SK-N-SH (cell line): ENCODE measurements around the gene LRP1. TPM values are rescaled to one million over a fixed set of nuclear protein-coding genes. Genes with fewer than 3 reads are reported as not detected.

Experiments used
- CTCF ChIA-PET: fragments of 300-600, 350-600 bp; formaldehyde crosslinking; extraction: SDS; loops from one replicate; lab custom pipeline; 2021; lab: Yijun Ruan, JAX
- POLR2A ChIA-PET: fragments of 350-600 bp; sonication (Branson Sonifier 250); formaldehyde crosslinking; extraction: SDS; loops from one replicate; lab custom pipeline; 2020; ENCODE audit warnings: antibody characterized with exemption, inconsistent platforms; lab: Yijun Ruan, JAX
- DNase-seq: peaks from one replicate; pipeline ENCODE4 v3.0.0; 2012
- H2AFZ ChIP-seq: fragments of 200-600 bp; sonication (generic); 2 replicates; pipeline ENCODE4 v1.8.1; 2016; ENCODE audit warnings: antibody characterized with exemption, mild to moderate bottlenecking, low read depth
- H3F3A ChIP-seq: fragments of 200-600 bp; sonication (generic); replicated peaks from 2 replicates; pipeline ENCODE3; 2016; ENCODE audit warnings: antibody characterized with exemption, mild to moderate bottlenecking; ENCODE audit not compliant: insufficient read depth
- H3K27ac ChIP-seq, 2 experiments: fragments of 200-500 bp in 1 of 2; fragments of 200-600 bp in 1 of 2; sonication (Bioruptor generic) in 1 of 2; sonication (generic), shearing (Covaris generic) in 1 of 2; 2 replicates each; pipeline versions ENCODE4 v1.5.1 to v1.6.1; 2014 to 2016; ENCODE audit warnings: low read depth in 2 of 2, inconsistent platforms in 1 of 2, low read length in 1 of 2, mild to moderate bottlenecking in 1 of 2, mixed read lengths in 1 of 2
- H3K27me3 ChIP-seq: fragments of 200-600 bp; sonication (generic), shearing (Covaris generic); 2 replicates; pipeline ENCODE4 v1.6.1; 2016; ENCODE audit warnings: mixed run types; ENCODE audit not compliant: insufficient read depth
- H3K36me3 ChIP-seq, 2 experiments: fragments of 200-500 bp in 1 of 2; fragments of 200-600 bp in 1 of 2; sonication (Bioruptor generic) in 1 of 2; sonication (generic) in 1 of 2; replicated peaks in 1 of 2; 2 replicates each; pipeline versions ENCODE3 to v1.5.1; 2014 to 2016; ENCODE audit warnings: low read length in 1 of 2, mild to moderate bottlenecking in 1 of 2; ENCODE audit not compliant: insufficient read depth in 2 of 2, control insufficient read depth in 1 of 2
- H3K4me1 ChIP-seq, 2 experiments: fragments of 200-500 bp in 1 of 2; fragments of 200-600 bp in 1 of 2; sonication (Bioruptor generic) in 1 of 2; sonication (generic), shearing (Covaris generic) in 1 of 2; 2 replicates each; pipeline versions ENCODE4 v1.5.1 to v1.6.1; 2014 to 2016; ENCODE audit warnings: low read depth in 1 of 2, low read length in 1 of 2, mixed run types in 1 of 2; ENCODE audit not compliant: insufficient read depth in 2 of 2, control insufficient read depth in 1 of 2
- H3K4me2 ChIP-seq: fragments of 200-600 bp; sonication (generic), shearing (Covaris generic); 2 replicates; pipeline ENCODE4 v1.6.1; 2017; ENCODE audit warnings: mixed run types
- H3K4me3 ChIP-seq, 2 experiments: fragments of 200-500 bp in 1 of 2; fragments of 200-600 bp in 1 of 2; sonication (Bioruptor generic) in 1 of 2; sonication (generic), shearing (Covaris generic) in 1 of 2; 2 replicates each; pipeline versions ENCODE4 v1.5.1 to v1.8.1; 2014 to 2016; ENCODE audit warnings: low read depth in 2 of 2, inconsistent platforms in 1 of 2, low read length in 1 of 2, mild to moderate bottlenecking in 1 of 2, mixed read lengths in 1 of 2, moderate library complexity in 1 of 2
- H3K79me2 ChIP-seq: fragments of 200-600 bp; sonication (generic); 2 replicates; pipeline ENCODE4 v1.8.1; 2017; ENCODE audit warnings: mild to moderate bottlenecking; ENCODE audit not compliant: insufficient read depth
- H3K9ac ChIP-seq: fragments of 200-600 bp; sonication (generic); 2 replicates; pipeline ENCODE4 v1.6.1; 2017; ENCODE audit warnings: mixed run types
- H3K9me2 ChIP-seq: fragments of 200-600 bp; sonication (generic); 2 replicates; pipeline ENCODE4 v1.6.1; 2017; ENCODE audit warnings: mixed run types
- H3K9me3 ChIP-seq: fragments of 200-600 bp; sonication (generic); 2 replicates; pipeline ENCODE4 v1.6.1; 2017; ENCODE audit warnings: mixed run types, mild to moderate bottlenecking, moderate library complexity
- H4K20me1 ChIP-seq: fragments of 200-600 bp; sonication (generic); 2 replicates; pipeline ENCODE4 v1.6.1; 2017; ENCODE audit warnings: mild to moderate bottlenecking, mixed run types; ENCODE audit not compliant: insufficient read depth
- EZH2phosphoT487 ChIP-seq: fragments of 200-600 bp; sonication (generic); IDR thresholded peaks from 2 replicates; pipeline ENCODE4 v1.6.1; 2017; ENCODE audit warnings: low read depth, mixed run types, mild to moderate bottlenecking, antibody characterized with exemption, moderate library complexity, borderline replicate concordance
- FOXJ3 ChIP-seq: sonication (generic); formaldehyde crosslinking; IDR thresholded peaks from 2 replicates; pipeline ENCODE4 v1.5.1; 2020; ENCODE audit warnings: mild to moderate bottlenecking, missing genetic modification reagents
- GABPA ChIP-seq: IDR thresholded peaks from 2 replicates; pipeline ENCODE4 v1.4.0; 2012; ENCODE audit warnings: low read depth, mild to moderate bottlenecking
- RAD21 ChIP-seq: IDR thresholded peaks from 2 replicates; pipeline ENCODE4 v1.6.1; 2012; ENCODE audit warnings: mild to moderate bottlenecking, low read length
- RFX5 ChIP-seq: IDR thresholded peaks from 2 replicates; pipeline ENCODE4 v1.6.1; 2012; ENCODE audit warnings: mild to moderate bottlenecking, improper control_type of control experiment, low read length
- SIN3A ChIP-seq: IDR thresholded peaks from 2 replicates; pipeline ENCODE4 v1.6.1; 2012; ENCODE audit warnings: low read depth, mild to moderate bottlenecking, low read length, moderate library complexity, borderline replicate concordance
- TAF1 ChIP-seq: IDR thresholded peaks from 2 replicates; pipeline ENCODE4 v1.6.1; 2012; ENCODE audit warnings: low read depth, mild to moderate bottlenecking, low read length, moderate library complexity, borderline replicate concordance
- TCF12 ChIP-seq: IDR thresholded peaks from 2 replicates; pipeline ENCODE4 v1.4.0; 2012
- YY1 ChIP-seq: IDR thresholded peaks from 2 replicates; pipeline ENCODE4 v1.4.0; 2012; ENCODE audit warnings: low read depth, mild to moderate bottlenecking
- WGBS: methylation state at CpG from one replicate; pipeline ENCODE4 v1.1.6; 2017; ENCODE audit warnings: low lambda C conversion rate; 5-methylcytosine and 5-hydroxymethylcytosine counted together
- polyA plus RNA-seq, 3 experiments: library from polyadenylated mRNA; depleted of rRNA; stranded (reverse); fragments of >200 nt; gene quantifications; 2 replicates each; pipeline ENCODE4 v1.2.3, GENCODE V29; 2012
- TF ChIP-seq, protein P1 (sequence below): IDR thresholded peaks from 2 replicates; pipeline ENCODE4 v1.4.0; 2012; ENCODE audit warnings: low read depth, borderline replicate concordance
- TF ChIP-seq, protein P2 (sequence below): IDR thresholded peaks from 2 replicates; pipeline ENCODE4 v1.4.0; 2012; ENCODE audit warnings: low read depth
- TF ChIP-seq, protein P3 (sequence below): fragments of 200-600 bp; sonication (generic); IDR thresholded peaks from 2 replicates; pipeline ENCODE4 v1.6.1; 2017; ENCODE audit warnings: antibody characterized with exemption, mild to moderate bottlenecking, moderate library complexity

Gene LRP1
- polyA plus RNA-seq, 1 of the 3 experiments (the other 2 are of a cell fraction), result 55.0 TPM

DNA sequence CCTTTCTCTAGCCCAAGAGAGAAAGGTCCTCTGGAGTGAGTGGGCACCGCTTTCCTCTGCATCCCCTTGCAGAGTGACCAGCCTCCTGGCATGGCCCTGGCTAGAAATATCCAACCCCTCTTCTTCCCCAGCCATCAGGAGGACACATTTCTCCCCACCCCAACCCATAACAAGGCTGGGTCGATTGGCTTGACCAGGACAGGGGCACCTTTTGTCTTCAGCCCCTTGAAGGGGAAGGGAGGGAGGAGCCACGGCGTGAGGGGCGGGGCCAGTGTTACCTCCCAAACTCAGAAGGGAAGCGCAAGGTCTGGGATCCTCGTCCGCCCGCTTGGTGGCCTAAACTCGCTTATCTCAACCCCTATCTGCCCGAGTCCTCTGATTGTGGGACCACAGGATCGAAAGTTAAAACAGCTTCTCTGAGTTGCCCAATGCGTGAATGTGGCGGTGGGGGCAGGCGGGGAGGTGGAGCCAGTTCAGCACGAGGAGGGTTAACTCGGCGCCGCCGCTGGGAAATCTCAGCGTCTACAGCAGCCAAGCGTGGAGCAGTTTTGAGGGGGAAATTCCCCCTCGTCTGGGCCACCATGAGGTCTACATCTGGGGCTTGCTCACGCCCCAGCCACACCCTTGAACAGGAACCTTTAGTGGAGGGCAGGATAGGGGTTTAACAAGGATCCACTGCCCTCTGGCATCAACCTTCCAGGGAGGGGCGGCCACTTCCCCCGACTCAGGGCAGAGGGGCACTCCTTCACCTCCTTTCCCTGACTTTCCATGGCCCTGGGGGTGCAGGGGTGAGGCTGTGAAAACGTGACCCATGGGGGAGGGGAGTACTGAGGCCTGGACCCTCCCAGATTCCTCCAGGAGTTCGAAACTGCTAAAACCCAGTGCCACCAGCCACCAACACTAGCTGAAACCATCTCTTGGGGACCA lies 17.9 kb upstream of the LRP1 start:
- no peaks in the 10 kb centered on the region for H3K79me2 ChIP-seq
- H3K9me2 ChIP-seq, result no peaks in the 10 kb centered on the region
- ChIA-PET POLR2A (no interaction called here), CTCF (interaction anchor here (0.6 to 5.0 kb wide), 23 partner anchors 12 to 353 kb away, joined by 3 to 240 read pairs (median 15); partner anchors contain the start of genes NAB2, NEMP1, TAC3 and ZBTB39)
- H3K9me3 ChIP-seq, result no peaks in the 10 kb centered on the region
- peak; percentile 15 for DNase-seq
- H3K27me3 ChIP-seq, result no peaks in the 10 kb centered on the region
- no peak overlapping the region for H3K4me3 ChIP-seq
- H3K4me1 ChIP-seq, result peaks cover 0 to 9% of the 10 kb centered on the region in 2 experiments; a peak in 2 of 4 replicates
- no peak for TF ChIP-seq GABPA
- TF ChIP-seq FOXJ3 (CRISPR knock-in tag), result no peak
- TF ChIP-seq RFX5, result no peak
- TF ChIP-seq TAF1, result no peak
- no peak for TF ChIP-seq TCF12
- TF ChIP-seq, protein P1, sequence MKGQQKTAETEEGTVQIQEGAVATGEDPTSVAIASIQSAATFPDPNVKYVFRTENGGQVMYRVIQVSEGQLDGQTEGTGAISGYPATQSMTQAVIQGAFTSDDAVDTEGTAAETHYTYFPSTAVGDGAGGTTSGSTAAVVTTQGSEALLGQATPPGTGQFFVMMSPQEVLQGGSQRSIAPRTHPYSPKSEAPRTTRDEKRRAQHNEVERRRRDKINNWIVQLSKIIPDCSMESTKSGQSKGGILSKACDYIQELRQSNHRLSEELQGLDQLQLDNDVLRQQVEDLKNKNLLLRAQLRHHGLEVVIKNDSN, result no peak
- TF ChIP-seq SIN3A, result no peak
- TF ChIP-seq, protein P2, sequence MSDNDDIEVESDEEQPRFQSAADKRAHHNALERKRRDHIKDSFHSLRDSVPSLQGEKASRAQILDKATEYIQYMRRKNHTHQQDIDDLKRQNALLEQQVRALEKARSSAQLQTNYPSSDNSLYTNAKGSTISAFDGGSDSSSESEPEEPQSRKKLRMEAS, result no peak
- 72% methylated on average over 20 of the region's 28 CpGs for WGBS
- H3K36me3 ChIP-seq, result no peaks in the 10 kb centered on the region
- no peak overlapping the region for H3K9ac ChIP-seq
- no peak overlapping the region for H3K4me2 ChIP-seq
- H3K27ac ChIP-seq, result no peak overlapping the region
- no peaks in the 10 kb centered on the region for H4K20me1 ChIP-seq
- H2AFZ ChIP-seq, result no peak overlapping the region
- no peaks in the 10 kb centered on the region for H3F3A ChIP-seq

DNA sequence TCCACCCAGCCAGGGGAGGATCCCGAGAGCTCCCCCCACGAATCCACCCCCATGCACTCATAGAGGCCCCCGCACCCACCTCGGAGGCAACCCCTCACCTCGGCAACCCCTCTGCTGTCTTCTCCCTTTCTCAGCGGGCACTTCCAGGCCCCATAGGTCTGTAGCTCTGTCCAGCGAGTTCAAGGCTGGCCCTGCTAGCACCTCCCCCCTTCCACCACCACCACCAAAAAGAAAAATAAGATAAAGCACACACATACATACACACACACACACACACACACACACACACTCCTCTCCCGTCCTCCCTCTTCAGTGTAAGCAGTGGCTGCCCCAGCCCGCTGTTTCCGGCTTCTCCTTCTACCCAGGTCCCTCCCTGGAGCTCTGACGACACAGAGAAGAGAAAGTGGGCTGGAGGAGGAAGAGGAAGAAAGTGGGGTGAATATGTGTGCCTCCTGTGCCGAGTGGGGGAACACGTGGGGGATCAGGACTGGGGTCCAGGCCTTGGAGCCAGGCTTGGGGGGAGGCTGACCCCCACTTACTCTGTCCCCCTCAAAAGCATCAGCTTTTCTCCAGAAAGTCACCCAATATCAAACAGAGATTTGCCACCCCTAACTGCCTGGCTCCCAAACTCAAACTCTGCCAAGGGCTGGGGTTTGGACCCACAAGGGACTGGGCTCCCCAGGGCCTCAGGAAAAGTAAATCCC lies 17.1 kb upstream of the LRP1 start, which contains the start of gene STAT6:
Gene STAT6, minus strand, starts transcription at position 332 of the 704 bp plus-strand sequence. CDS start 3,084 bp downstream, outside the sequence.
- peak within 1 kb of the TSS; percentile 1; the same call in 1 of the 2 replicates for H3K9ac ChIP-seq
- POLR2A ChIA-PET, result interaction anchor here (0.8 to 1.7 kb wide), 7 partner anchors 12 to 130 kb away, joined by 3 to 23 read pairs (median 7); partner anchors contain the start of genes LRP1 and NEMP1
- H3K27ac ChIP-seq, result peak within 1 kb of the TSS; percentile 3 to 28; a peak in 2 of 4 replicates
- H3F3A ChIP-seq, result no peaks in the 10 kb centered on the region
- H3K27me3 ChIP-seq, result no peaks in the 10 kb centered on the region
- peaks cover 0 to 9% of the 10 kb centered on the region in 2 experiments; a peak in 2 of 4 replicates for H3K4me1 ChIP-seq
- H4K20me1 ChIP-seq, result no peaks in the 10 kb centered on the region
- no peak for TF ChIP-seq EZH2phosphoT487
- TF ChIP-seq YY1, result no peak
- TF ChIP-seq, protein P3, sequence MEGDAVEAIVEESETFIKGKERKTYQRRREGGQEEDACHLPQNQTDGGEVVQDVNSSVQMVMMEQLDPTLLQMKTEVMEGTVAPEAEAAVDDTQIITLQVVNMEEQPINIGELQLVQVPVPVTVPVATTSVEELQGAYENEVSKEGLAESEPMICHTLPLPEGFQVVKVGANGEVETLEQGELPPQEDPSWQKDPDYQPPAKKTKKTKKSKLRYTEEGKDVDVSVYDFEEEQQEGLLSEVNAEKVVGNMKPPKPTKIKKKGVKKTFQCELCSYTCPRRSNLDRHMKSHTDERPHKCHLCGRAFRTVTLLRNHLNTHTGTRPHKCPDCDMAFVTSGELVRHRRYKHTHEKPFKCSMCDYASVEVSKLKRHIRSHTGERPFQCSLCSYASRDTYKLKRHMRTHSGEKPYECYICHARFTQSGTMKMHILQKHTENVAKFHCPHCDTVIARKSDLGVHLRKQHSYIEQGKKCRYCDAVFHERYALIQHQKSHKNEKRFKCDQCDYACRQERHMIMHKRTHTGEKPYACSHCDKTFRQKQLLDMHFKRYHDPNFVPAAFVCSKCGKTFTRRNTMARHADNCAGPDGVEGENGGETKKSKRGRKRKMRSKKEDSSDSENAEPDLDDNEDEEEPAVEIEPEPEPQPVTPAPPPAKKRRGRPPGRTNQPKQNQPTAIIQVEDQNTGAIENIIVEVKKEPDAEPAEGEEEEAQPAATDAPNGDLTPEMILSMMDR, result 0 out of 2 replicates have a peak, but pooled peaks have one; percentile 9
- peak; percentile 23; the same call in 1 of the 2 replicates for TF ChIP-seq RAD21
- peak within 1 kb of the TSS; percentile 59 for H2AFZ ChIP-seq
- no peaks in the 10 kb centered on the region for H3K9me3 ChIP-seq
- CTCF ChIA-PET, result interaction anchor here (0.7 to 5.0 kb wide), 39 partner anchors 8 to 361 kb away, joined by 3 to 240 read pairs (median 8); partner anchors contain the start of genes LRP1, MYO1A, NAB2 and NEMP1
- H3K4me3 ChIP-seq, result peak within 1 kb of the TSS; percentile 6 to 46; a peak in 2 of 4 replicates
- H3K9me2 ChIP-seq, result no peaks in the 10 kb centered on the region
- H3K36me3 ChIP-seq, result no peaks in the 10 kb centered on the region
- 85% methylated on average over 12 of the region's 13 CpGs for WGBS
- no peaks in the 10 kb centered on the region for H3K79me2 ChIP-seq
- H3K4me2 ChIP-seq, result peak within 1 kb of the TSS; percentile 58
- DNase-seq, result no peak
